Measurements from ENCODE around the gene SLC5A11.
A peak's percentile ranks its signal among the peaks of the same experiment; 100 is the strongest.

The SLC5A11 gene

DNA sequence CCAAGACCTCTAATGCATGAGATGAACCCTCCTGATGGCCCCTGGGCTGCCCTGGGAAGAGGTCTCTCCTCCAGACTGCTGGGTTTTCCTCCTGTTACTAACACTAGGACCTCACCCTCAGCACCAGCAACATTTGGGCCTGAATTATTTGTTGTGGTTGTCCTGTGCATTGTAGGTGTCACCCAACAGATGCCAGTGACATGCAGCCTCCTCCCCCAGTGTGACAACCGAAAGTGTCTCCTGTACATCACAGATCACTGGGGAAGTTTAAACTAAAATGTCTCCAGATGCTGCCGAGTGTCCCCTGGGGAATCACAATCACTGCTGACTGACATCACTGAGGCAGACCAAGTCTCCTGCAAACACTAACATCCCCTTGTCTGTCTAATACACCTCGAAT lies 74.8 kb downstream of the SLC5A11 start:
- no peak for DNase-seq (ENCODE audit: low read depth)

DNA sequence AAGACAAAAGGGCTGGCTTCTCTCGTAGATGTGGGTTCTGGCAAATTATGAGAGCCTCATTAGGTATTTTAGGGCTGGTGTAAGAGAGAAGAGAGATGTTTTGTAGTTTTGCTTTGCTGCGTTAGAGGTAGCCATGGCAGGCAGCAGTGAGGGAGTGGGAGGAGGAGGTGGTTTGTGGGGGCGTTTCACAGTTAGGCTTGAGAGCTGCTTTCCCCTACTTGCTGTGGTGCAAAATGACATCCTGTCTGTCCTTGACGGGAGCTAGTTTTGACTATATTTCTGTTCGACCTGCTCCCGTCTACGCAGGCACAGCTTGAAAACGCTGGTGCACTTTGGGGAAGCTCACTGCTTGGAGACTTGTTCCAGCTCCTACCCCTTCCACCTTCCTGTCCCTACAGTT lies 75.5 kb downstream of the SLC5A11 start:
- DNase-seq (ENCODE audit: low read depth): peak; percentile 4

DNA sequence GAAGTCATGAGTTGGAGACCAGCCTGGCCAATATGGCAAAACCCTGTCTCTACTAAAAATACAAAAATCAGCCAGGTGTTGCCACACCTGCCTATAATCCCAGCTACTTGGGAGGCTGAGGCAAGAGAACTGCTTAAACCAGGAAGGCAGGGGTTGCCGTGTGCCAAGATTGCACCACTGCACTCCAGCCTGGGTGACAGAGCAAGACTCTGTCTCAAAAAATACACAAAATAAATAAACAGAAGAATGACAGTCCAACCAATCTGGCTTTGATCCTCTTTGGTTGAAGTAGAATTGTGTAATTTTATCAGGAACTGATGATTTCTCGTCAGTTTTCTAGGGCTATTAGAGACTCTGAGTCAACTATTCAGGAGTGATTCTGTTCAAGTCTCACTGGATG lies 79.4 kb downstream of the SLC5A11 start:
- DNase-seq (ENCODE audit: low read depth): no peak

DNA sequence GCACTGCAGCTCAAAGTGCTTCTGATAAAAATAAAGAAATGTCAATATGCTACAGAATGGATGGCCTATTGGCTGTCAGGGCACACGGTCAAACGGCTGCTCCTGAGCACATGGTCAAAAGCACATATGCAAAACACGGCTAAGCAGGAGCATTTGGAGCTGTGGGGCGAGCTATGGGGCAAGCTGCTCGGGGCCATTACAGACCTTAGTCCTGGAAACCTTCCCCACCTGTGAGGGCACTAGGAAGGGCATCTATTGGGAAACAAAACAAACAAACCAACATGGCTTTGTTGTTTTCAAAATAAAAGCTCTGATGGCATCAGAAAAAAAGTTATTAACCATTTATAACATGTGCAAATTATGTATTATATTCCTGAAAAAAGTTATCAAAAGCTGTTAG lies 83.6 kb downstream of the SLC5A11 start:
- DNase-seq (ENCODE audit: low read depth): no peak

DNA sequence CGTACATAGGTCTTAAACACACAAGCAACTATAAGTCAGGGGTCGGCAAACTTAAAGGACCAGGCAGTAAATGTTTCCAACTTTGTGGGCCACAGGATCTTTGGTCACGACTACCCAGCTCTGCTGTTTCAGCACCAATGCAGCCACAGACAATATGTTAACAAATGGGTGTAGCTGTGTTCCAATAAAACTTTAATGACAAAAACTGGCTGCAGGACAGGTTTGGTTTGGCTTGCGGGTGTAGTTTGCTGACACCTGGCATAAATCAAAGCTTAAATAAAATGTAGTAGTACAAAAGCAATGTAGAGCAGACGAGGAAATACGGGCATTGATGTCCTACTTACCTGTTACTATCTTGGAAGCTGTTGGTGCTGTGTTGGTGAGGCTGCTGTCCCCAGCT lies 84.7 kb downstream of the SLC5A11 start:
- no peak for DNase-seq (ENCODE audit: low read depth)

DNA sequence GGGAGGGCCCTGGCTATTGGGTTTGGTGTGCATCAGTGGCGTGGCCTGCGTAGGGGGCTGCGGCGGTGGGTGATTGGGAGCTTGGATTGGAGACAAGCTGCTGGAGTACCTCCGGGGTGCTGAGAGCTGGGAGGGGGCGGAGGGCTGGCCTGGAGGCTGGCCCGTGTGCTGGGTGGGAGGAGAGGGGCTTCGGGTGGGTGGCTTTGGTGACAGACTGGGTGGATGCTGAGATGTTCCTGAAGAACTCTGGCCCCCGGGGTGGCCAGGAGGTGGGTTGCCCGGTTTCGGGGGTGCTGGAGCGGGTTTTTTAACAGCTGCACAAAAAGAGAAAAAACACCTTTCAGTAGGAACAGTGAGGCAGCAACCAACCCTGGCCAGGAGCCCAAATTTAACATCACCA lies 85.3 kb downstream of the SLC5A11 start:
- DNase-seq (ENCODE audit: low read depth): no peak

DNA sequence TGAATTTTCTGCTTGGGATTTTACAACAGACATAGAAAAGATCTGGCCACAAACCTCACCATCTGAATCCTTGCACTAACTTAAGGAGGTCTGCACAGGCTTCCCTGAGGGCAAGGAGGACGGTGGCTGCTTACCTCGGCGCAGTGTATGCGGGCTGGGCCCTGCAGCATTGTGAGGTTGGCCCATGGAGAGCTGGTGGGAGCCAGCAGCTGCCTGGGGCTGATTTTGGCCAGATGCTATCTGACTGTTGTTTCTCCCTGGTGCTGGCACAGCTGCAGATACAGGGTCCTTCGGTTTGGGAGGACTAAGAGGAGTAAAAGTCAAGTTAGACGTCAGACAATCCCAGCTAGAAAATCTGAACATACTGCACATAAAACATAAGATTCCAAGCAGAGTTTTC lies 89.6 kb downstream of the SLC5A11 start:
- no peak for DNase-seq (ENCODE audit: low read depth)

DNA sequence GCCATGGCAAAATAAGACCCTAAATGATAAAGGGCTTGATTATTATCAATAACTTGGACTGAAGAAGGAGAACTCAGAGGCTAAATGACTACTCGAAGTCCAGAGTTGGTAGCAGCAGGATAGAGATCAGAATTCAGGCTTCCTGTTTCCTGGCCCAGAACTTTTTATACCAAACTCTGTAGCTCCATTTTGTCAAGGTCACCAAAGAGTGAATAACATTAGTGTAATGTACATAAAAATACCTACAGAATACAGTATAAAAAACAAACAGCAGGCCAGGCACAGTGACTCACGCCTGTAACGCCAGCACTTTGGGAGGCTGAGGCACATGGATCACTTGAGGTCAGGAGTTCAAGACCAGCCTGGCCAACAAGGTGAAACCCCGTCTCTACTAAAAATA lies 90.4 kb downstream of the SLC5A11 start:
- DNase-seq (ENCODE audit: low read depth): no peak

DNA sequence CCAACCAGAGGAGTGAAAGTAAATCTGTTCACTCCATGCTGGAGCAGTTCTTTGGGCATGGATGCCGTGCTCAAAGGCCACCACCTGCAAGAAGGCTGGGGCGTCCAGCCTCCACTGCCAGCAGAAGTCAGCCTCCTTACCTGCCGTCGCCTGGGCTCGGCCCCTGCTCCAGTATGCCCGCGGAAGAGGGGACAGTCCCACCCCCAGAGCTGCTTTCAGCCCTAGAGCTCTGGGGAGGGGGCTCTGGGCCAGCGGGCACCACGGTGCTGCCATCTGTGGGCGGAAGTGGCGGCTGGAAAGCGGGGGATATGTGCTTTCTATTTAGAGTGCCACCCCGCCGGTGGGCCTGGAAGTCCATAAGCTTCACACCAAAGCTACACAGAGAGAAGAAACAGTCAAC lies 93.5 kb downstream of the SLC5A11 start:
- DNase-seq (ENCODE audit: low read depth): no peak

DNA sequence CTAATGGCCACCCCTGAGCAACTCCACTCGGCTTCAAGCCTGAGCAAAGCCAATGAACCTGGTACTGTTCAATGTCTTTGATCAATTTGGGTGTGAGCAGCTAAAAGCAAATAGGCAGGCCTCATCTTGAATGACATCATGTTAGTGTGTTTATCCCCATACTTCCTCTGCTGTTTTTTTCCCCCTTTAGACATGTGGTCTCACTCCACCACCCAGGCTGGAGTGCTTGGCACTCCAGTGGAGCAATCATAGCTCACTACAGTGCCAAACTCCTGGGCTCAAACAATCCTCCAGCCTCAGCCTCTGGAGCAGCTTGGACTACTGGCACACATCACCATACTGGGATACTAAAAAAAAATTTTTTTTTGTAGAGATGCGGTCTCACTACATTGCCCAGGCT lies 94.0 kb downstream of the SLC5A11 start:
- DNase-seq (ENCODE audit: low read depth): no peak

DNA sequence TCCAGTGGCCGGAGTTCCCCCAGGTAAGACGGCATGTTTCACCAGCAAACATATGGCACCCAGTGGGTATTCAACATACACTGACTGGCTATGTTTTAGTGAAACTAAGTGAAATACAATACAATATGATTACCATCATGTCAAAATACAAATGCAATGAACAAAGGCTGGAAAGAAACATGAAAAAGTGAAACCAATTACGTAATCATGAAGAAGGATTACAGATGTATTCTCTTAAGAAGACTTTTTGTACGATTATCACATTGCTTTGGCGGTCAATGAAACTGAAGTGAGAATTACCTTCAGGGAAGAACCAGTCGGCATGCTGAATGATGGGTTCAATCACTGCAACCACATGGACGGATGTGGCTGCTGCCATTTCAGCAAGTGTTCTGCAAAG lies 97.7 kb downstream of the SLC5A11 start:
- no peak for DNase-seq (ENCODE audit: low read depth)

DNA sequence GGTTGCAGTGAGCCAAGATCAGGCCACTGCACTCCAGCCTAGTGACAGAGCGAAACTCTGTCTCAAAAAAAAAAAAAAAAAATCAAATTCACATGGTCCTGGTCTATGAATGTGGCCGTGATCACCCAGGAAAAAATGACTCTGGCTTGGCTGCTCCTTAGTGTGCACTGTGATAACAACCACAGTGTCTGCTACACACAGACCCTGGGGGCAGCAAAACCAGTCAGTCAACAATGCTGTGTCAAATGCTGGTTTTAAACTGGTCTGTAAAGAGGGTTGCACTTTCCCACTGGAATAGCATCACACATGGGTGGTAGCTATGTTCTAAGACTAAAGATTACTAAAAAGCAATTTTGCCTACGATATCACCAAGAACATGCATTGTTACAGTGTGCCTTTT lies 98.4 kb downstream of the SLC5A11 start:
- no peak for DNase-seq (ENCODE audit: low read depth)

DNA sequence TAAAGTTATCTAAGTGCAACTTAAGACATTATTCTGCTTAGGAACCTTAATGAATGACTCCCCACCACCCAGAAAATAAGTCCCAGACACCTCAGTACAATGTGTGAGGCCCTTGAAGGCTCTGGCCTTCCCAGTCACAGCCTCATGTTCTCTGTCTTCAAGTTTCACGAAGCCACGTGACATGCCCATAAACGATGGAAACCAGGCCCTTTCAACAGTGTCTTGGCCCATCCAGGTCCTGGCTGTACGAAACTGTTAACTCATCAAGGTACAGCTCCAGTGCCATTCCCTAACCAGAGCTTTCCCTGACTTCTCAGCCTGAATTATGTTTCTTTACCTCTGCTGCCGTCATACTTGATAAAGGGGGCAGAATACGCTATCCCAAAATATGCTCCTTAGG lies 100.4 kb downstream of the SLC5A11 start:
- no peak for DNase-seq (ENCODE audit: low read depth)

DNA sequence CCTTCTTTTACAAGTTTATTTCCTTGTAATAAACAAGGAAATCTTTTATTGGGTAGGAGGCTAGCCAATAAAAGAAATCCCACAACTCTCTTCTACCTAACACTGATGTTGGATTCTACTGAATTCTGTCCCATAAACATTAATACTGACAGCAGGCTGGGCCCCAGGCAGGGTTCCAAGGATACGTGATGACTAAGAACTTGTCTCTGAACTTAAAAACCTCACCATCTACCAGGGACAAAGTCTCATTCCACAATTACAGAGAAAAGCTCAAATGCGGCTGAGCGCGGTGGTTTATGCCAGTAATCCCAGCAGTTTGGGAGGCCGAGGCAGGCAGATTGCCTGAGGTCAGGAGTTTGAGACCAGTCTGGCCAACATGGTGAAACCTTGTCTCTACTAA lies 104.5 kb downstream of the SLC5A11 start:
- no peak for DNase-seq (ENCODE audit: low read depth)

DNA sequence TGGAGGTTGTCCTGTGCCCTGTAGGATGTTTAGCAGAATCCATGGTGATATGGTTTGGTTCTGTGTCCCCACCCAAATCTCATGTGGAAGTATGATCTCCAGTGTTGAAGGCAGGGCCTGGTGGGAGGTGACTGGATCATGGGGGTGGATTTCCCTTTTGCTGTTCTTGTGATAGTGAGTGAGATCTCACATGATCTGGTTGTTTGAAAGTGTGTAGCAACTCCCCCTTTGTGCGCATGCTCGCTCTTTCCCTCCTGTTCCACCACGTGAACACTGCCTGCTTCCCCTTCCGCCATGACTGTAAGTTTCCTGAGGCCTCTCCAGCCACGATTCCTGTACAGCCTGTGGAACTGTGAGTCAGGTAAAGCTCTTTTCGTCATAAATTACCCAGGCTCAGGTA lies 107.5 kb downstream of the SLC5A11 start:
- DNase-seq (ENCODE audit: low read depth): no peak

DNA sequence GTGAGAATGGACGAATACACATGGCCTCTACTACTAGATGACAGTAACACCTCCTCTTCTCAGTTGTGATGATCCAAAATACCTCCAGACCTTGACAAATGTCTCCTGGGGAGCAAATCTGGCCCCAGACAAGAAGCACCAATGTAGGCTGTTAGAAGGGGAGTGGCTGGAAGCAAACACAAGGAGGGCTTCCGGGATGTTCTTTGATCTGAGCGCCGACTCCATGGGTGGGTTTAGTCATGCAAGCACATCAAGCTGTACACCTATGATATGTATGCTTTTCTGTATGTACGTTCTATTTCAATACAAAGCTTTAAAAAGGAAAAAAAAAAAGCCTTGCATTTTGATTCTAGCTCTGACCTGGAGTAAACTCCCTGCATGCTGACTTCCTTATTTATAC lies 108.0 kb downstream of the SLC5A11 start:
- no peak for DNase-seq (ENCODE audit: low read depth)

DNA sequence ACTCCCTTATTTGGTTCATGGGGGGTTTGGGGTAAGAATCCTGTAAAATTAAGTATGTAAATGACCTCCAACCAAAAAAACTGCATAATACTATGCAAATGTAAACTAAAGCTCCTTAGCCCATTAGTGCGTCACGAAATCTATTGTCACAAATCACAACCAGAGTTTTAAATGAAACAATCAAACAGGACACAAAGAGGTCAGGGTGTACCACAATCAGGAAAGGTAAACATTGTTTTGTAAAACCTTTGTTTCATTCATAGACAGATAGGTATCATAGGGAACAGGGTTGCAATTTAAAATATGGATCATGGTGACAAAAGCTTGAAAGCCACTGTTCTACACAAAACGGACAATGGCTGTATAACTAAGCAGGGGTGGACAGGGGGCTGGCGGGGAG lies 108.4 kb downstream of the SLC5A11 start:
- DNase-seq (ENCODE audit: low read depth): no peak

DNA sequence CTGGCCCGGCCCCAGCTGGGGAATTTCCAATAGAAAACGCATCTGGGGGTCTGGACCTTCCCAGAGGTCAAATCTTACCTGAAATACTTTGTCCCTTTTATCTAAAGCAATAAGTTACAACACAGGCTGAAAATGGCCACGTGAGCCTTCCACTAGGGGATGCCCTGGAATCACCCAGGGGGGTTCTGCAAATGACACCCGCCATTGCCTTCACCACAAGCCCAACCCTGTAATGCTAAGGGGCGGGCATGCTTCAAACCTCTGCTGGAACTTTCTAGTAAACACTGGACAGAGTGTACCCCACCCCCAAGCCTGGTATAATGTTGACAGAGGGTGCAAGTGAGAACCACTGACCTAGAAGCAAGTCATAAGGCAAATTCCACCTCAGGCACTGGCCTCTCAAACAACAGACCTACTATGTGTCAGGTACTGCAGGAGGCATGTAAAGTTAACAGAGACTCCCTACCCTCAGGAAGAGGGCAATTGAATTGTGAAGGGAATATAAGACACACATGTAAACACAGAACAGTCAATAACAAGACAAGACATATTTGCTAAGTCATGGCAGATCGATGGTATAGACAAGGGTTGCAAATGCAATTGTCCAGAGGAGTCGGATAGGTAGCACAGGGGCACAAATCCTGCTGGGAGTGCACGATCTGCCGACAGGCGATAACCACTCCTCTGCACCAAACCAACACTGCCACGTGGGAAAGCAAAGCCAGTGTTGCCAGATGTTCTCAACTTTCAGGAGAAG lies 110.4 kb downstream of the SLC5A11 start:
- DNase-seq (ENCODE audit: low read depth): no peak

DNA sequence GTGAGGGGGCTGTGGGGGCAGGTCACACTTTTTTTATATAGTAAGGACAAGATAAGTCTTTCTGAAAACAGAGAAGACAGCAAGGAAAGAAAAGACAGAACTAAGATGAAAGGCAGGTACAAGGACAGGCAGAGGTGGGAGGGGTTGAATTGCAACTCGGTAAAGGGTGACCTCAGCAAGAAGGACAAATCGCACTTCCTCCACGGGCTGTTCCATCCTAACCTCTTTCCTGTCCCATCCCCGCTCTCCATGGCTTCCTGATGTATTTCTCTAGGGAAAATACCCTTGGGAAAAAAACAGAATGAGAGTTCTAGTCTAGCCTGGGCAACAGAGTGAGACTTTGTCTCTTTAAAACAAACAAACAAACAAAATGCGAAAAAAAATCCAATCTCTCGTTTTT lies 112.1 kb downstream of the SLC5A11 start:
- DNase-seq (ENCODE audit: low read depth): no peak
